T follicular helper cell (primary cell): Measurements from ENCODE around the gene INAVA.

Source experiments
- DNase-seq: peaks from one replicate; pipeline ENCODE4 v3.0.0-alpha.2; 2020; ENCODE audit warnings: low read depth

The INAVA gene

DNA sequence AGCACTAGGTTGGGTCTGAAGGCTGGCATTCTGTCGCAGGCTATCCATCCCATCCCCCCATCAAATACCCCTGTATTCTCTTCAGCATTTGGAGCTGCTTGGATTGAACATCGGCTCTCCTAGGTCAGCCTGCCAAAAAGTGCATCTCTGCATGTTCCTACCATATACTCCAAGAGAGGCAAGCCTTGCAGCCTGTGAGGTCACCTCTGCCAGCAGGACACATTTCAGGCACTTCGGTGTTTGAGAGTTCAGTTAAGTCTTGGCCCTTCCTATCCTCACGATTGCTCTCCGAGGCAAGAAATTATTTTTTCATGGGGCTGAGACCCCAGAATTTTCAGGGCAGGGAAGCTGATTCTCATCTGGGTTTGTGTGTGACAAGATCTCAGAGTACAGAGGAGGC, 19.3 kb upstream of the INAVA start:
- DNase-seq = no peak

DNA sequence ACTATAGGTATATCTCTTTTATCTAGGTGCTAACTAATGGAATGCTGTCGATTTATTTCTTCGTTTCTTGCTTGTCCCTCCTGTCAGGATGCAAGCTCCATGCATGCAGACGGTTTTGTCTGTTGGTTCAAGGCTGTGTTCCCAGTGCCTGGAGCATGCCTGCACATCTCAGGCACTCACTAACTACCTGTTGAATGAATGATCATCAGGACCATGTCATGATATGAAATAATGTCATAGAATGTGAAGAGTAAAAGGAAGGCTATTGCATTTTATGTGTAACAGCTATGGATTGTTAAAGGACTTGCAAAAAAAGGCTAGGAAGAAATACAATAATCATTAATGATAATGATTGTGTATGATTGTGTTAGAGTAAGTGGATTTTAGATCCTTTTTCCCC, 17.7 kb upstream of the INAVA start:
- DNase-seq = no peak

DNA sequence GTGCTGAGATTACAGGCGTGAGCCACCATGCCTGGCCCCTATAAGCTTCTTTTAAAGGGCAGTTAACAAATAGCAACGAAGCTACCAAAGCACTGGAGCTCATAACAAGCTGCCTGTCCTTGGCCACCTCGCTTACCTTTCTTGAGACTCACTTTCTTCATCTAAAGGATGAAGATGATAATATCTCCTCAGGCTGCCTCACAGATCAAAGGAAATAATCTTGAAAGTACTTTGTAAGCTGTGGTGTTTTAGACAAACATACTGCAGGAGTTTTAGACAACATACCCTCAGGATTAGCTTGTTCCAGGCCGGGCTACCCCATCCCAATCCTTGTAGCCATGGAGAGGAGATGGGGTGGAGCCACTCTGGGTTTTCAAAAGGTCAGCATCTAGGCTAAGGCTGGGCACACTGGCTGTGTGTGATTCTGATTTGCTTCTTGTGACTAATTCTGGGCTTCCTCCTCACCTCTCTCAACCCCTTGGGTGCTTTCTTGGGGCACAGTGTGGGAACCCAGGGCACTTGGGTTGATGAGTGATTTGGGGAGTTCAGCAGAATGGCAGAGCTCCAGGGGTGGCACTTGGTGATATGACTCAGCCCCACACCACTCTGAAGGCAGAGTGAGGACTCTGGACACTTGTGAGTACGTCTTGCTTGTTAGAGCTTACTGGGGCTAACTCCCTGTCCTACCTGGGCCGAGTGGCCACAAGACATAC, 16.7 kb upstream of the INAVA start:
- DNase-seq = peak; percentile 33

DNA sequence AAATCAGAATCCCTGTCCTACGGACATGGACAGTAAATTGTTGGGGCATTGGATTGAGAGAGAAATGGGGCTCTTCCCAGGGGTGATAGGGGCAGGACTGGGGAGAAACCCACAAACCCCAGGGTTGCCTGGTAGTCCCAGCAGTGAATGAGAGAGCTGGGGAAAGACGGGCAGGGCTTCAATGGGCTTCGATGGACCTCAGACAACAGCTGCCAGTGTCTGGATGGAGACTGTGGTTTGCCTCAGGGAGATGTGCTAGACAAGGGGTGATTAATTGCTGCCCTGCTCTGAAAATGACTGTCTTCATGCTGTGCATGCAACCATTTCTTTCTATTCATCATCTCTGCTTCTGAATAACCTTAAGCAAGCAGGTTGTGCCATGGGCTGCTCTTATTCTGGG, 14.5 kb upstream of the INAVA start:
- DNase-seq = no peak

DNA sequence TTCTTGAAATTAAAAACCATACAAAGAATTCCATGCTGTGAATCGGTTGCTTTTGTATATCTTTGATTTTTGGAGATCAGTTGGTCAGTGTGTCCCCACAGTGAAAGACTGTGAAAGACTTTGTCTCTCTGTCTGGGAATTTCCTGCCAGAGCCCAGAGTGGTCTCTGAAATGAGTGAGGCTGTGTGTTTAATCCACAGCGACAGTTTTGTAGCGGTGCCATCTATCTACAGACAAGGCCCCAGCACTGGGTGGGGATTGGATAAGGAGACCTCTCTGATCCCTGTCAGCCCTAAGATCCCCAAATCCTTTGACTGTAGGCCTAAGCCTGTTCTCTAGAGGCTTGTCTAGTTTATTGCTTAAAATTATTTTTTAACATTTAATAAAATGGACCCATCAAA, 11.6 kb upstream of the INAVA start:
- DNase-seq = no peak

DNA sequence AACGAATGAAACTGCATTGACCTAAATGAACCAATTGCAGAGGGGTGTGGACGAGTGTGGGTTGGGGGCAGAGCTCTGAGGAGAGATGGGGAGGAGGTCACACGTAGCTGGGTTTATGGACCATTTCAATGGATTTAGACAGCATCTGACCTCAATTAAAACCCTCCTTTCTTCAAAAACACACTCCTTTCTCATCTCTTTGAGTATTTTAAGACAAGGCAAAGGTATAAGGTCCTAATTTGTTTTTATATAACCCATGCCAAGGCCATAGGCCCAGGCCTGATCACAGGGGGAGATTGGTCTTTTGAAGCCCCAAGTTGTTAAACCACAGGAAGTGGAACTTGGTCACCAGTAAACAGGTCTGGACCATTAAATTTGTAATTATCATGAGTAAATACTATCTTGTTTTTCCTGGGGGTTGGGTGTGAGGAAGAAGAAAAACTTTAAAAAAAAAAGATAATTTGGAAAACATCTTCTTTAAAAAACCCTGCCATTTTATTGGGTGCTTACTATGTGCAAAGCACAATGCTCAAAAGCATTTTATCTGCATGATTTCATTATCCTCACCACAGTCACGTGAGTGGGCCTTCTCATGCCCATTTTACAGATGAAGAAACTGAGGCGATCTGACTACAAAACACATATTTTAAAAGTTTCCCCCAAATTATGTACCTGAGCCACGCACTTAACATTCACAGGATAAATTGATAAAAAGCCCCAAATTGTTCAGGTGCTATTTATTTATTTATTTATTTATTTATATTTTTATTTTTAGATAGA, 8.9 kb upstream of the INAVA start:
- DNase-seq = no peak

DNA sequence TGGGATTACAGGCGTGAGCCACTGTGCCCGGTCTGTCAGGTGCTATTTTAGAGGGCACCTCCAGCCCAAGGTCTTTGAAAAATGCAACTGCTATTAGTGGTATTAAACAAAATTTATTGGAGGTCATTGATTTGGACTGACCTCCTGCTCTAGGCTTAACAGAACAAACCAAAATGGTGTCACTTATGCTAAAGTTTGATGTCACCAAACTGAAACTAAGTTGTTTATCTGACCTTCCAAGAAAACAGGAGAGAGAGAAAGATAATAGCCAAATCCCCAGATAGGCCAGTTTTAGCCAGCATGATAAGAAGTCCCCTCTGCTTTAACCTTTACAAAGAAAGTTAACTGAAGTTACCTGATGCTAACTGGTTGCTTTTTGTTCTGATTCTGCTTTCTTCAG, 8.1 kb upstream of the INAVA start:
- DNase-seq = no peak

DNA sequence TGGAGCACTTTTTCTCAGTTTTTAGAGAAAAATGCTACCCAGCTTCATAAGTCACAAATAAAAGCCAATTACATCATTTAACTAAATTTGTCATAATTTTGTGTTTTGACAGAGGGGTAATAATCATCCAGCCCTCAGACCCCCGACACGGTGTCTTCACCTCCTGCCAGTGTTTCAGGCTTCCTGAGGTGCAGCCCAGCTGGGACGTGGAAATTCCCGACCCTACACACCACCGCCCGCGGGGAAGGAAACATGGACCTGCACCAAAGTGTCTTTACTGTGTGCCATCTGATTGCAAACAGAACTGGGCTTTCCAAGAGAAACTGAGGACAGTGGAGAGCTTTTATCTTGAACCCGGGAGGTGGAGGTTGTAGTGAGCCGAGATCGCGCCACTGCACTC, 7.7 kb upstream of the INAVA start:
- no peak for DNase-seq

DNA sequence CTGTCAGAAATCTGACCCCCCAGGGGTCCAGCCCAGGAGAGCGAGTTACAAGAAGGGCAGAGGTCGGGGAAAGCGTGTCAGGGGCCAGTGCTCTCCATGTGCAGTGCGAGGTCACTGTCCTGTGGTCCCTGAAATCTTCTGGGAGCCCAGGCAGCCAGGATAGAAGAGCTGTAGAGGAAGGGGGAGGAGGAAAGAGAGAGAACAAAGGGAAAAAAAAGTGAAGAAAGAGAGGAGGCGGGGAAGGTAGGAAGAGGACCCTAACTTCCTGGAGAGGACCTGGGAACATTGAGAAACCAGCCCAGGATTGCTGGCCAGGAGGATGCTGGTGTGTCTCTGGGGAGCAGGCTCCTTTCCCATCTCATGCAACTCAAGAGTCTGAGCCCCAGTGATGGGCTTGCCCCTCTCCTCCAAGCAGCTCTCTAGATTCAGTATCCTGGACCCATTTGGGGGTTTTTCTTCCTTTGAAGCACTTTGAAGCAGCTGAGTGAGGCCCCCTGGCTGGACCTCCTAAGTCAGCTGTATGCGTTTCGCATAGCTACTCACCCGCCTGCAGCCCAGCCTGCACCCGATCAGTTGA, 6.8 kb upstream of the INAVA start:
- no peak for DNase-seq

DNA sequence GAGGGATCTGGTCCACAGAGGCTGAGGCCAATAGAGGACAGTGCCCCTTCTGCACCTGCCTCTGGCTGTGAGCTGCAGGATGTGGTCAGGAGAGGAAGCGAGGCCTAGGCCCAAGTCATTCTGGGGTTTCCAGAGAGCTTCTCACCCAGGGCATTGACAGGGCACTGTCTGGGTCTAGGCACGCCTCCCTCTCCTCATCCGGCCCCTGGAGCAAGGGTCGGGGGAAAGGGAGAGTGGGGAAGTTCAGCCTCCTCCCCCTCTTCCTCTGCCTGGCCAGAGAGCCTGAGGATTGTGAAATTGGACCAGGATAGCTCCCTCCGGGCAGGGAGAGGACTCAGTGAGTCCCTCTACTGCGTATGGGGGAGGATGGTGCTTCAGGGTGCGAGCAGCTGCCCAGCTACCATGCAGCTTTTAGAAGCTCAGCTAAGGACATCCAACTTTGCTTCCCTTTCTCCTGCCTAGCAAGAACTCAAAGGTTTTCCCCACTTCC, 6.3 kb upstream of the INAVA start:
- peak; percentile 38 for DNase-seq

DNA sequence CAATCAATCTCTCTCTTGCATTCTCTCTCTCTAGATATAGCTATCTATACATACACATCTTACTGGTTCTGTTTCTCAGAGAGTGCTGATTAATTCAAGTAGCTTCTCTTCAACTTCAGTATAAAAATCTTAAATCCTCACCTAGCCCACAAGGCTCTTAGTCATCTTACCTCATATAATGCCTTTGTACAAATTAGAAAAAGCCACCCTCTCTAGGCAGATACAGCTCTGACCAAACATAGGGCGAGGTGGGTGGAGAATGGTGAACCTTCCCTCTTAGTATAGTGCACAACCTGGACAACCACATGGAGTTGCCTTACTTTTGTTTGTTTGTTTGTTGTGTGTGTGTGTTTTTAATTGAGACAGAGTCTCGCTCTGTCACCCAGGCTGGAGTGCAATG, 5.1 kb upstream of the INAVA start:
- no peak for DNase-seq

DNA sequence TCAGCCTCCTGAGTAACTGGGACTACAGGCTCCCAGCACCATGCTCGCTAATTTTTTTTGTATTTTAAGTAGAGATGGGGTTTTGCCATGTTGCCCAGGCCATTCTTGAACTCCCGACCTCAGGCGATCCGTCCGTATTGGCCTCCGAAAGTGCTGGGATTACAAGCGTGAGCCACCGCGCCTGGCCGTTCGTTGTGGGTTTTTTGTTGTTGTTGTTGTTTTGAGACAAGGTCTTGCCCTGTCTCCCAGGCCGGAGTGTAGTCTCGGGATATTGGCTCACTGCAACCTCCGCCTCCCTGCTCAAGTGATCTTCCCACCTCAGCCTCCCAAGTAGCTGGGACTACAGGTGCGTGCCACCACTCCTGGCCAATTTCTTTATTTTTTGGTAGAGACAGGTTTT, 4.7 kb upstream of the INAVA start:
- DNase-seq = no peak

DNA sequence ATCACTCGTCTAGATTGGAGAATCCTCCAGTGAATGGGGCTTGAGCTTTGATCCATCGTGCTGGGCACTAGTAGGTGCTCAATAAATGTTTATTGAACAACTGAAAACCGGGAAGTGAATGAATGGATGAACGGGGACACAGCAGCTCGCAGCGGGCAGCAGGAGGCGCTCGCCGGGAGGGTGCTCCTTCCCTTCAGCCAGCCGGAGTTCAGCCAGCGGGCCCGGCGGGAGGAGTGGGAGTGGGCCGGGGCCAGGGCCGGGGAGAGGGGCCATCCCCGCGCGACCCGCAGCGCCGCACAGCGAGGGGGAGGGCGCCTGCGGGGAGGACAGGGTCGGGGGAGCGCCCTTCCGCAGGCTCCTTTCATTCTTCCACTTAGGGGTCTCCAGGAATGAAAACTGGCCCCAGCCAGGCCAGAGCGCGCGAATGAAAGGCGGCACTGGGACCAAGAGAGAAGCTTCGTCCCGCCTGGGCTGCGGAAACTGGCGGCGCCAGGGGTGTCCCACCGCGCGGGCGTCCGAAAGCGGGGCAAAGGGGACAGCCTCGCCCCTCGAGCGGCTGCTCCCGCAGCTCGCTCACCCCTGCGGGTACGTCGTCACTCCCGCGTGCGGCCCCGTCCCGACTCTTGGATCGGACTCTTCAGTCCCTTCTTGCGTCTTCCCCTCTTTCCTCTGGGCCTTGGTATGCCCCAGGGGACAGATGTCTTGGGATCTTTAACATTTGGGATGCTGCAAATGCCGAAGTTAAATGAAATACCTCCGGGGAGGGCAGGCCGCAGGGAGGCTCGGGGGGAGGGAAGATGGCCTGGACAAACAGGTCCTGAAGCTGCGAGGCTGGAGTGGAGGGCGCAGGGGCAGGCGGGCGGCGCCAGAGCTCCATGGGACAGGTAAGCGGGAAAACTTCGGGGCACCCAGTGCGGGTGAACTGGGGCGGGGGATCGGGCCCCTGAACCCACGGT, 3.6 kb upstream of the INAVA start:
- DNase-seq = no peak

DNA sequence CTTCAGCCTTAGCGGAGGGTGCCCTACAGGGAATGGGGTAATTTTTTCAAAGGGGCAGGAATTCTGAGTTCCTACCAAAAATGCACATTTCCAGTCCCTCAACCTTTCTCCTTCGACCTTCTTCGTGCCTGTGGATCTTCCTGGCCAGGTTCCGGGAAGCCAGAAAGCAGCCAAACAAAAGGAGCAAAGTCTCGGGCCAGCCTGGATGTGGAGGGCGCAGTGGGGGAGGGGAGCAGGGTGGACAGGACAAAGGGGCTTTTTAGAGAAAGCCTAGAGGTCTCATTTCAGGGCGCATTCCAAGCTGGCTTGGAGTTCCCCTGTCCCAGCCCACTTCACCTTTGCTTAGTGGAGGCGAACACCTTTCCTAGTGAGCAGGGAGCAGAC, 2.9 kb upstream of the INAVA start:
- DNase-seq = no peak

DNA sequence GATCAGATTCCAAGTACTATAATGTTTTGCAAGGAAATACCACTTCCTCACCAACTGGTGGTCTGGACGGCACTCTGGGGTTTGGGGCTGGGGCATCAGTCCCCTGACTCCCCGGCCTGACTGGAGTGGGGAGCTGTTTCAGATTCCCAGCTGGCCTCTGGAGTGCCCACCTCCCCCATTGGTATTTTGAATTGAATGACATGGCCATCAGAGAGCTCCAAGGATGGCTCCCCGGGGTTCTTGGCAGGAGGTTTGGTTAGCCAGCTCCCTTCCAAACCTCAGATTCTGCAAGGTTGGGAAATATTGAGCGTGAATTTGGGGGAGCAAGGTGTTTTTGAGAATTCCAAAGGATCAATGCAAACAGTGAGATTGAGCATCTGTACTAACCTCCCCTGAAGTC, 2.2 kb upstream of the INAVA start:
- DNase-seq = no peak

DNA sequence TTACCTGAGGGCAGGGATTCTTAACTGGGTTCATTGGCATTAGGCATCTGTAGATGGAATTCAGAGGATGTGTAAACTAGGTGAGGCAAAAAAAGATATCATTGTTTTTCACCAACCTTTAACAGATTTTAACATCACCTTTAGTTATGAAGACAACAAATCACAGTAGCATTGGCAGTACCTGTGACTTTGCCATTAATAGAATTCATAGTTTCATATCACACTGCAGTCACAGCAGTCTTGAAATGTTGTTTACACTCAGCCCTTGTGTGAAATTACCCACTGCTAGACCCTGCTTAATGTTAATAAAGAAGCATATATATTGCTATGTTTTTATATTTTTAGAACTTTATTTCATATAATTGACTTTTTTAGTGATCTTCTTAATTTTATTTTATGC, 1.7 kb upstream of the INAVA start:
- no peak for DNase-seq

DNA sequence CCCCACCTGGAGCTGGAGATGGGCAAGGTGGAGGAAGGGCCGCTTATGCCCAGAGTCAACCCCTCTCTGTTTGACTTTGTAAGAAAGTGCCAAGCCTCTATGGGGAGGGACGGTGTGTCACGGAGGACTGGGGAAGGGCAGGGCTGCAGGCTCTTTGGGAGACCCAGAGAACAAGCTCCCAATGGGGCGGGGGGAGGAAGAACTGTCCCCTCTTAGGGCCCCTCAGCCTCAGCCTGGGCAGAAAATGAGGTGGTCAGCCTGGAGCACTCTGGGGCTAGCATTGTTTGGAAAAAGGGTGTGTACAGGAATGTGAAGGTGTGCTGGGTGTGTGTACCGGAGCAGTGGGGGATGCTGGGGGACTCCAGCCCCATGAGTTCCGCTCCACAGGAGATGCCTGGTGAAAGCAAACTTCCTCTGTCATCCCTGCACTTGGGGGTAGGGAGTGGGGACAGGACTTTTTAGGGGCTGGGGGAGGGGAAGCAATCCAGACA, 1.2 kb upstream of the INAVA start:
- DNase-seq = no peak

DNA sequence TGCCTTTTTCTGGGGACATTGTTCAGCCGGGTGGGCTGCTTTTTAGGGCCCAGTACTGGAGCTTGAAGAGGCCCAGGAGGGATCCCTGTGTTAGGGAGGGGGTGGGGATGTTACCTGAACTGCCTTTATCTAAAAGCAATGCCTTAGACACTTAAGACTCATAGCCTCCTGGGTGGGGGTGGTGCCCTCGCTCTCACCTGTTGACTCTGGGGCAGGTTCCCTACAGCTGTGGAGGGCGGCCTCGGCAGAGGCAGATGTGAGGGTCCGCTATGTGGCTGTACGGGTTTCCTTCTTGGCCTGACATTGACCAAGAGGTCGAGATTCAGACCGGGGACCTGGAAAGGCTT, 716 bp downstream of the INAVA start:
- no peak for DNase-seq

DNA sequence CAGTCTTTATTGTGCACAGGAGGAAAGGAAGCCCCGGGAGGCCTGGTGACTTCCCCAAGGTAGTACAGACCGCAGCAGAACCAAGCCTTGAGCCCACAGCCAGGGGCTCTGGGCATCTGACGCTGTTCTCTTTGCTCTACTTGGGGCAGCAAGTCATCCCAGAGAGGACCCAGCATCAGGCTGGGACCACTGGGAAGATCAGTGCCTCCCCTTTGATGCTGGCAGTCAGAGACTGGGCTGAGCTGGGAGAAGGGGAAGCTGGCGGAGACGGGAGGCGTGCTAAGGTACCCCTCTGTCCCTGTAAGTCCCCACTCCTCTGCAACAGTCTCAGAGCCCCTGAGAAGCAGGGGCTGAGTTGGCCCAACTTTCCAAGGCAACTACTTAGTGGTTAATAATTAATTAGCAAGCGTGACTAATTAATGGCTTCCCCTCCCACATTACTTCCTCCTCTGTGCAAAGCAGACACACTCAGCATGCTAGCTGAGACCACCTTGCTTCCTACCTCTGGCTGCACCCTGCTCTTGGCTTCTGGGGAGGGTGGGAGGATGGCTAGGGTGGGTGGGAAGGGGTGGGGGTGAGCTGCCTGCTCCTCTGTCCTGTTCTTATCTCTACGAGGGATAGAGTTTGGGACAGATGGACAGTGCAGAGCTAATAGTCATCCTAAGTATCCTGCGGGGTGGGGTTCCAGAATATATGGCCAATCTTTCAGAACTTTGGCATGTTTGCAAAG, 1.3 kb downstream of the INAVA start:
- no peak for DNase-seq

DNA sequence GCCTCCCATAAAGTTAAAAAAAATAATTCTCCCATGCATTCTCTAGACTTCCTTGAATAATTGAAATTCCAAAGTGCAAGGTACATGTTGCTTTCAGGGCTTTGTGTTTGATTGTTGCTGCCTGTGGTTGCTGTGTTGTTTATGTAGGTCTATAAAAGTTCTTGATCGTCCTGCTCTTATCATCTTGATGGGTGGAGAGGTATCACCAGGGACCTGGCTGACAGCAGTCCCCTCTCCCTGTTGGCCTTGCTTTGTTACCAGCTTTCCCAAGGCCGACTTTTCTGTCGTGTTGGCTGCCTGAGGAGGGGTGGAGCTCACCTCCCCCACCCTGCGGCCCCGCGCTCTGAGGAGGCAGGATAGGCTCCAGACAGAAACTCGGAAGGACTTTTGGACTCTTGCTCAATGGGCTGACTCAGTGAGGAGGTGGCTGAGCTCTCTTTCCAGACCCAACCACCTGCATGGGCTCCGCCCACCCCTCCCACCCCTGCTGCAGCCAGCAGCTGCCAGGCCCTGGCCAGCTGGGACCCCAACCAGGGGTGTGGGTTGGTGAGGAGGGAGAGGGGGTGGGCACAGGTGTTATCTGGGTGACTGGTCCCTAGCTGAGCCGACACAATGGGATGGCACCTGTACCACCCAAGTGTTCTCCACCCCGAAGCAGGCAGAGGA, 2.0 kb downstream of the INAVA start:
- no peak for DNase-seq

DNA sequence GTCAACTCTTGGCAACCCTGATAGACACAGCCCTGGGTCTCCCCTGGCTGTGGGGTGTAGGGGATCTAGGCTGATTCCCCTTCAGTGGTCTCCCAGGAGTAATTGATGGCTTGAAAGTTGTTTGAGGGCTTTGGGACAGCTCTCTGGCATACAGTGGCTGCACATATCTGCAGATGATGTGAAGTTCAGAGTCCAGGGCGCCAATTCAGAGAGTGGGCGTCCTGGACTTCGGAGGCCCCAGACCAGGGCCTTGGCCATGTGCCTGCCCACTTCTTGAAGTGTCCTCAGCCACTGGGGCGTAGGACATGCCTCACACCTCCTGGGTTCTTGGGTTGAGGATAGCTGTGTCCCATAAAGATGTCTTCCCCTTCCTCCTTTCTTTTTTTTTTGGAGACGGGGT, 2.6 kb downstream of the INAVA start:
- DNase-seq = no peak
